Globus pallidus (tissue), 1 donor: ENCODE data around the gene FUCA1.
A peak's percentile ranks its signal among the peaks of the same experiment; 100 is the strongest.
"Not testable (repeated sequence)": the region's sequence is repeated elsewhere in the genome, so short reads cannot be mapped to it uniquely, and the experiment has no call there.

Experiments used
- DNase-seq: peaks from one replicate; pipeline ENCODE4 v3.0.0-alpha.2; 2015; ENCODE audit warnings: low spot score

FUCA1 gene

GRCh38 chr1:23837908-23838307 lies 30.2 kb downstream of the FUCA1 start:
- no peak for DNase-seq

- no peak for DNase-seq
These were observed 32.1 kb downstream of the FUCA1 start for GRCh38 chr1:23836037-23836436.

GRCh38 chr1:23834156-23834555 lies 33.9 kb downstream of the FUCA1 start:
- DNase-seq, result not testable (repeated sequence)

GRCh38 chr1:23827717-23828116 lies 40.4 kb downstream of the FUCA1 start:
- DNase-seq, result no peak

- DNase-seq, result not testable (repeated sequence)
These were observed 41.5 kb downstream of the FUCA1 start for GRCh38 chr1:23826590-23826989.

- DNase-seq, result no peak
These were observed 42.1 kb downstream of the FUCA1 start for GRCh38 chr1:23825762-23826522.

GRCh38 chr1:23825076-23825761 lies 42.9 kb downstream of the FUCA1 start, which contains the start of gene HMGCL:
Gene HMGCL (minus strand): TSS chr1:23825429. CDS start chr1:23825415, 14 bp downstream.
- DNase-seq, result peak; percentile 88

GRCh38 chr1:23824711-23825075 lies 43.4 kb downstream of the FUCA1 start:
- DNase-seq, result no peak

GRCh38 chr1:23823767-23824166 lies 44.3 kb downstream of the FUCA1 start:
- DNase-seq, result no peak

- no peak for DNase-seq
These were observed 50.5 kb downstream of the FUCA1 start for GRCh38 chr1:23817633-23818032.

GRCh38 chr1:23816906-23817305 lies 51.2 kb downstream of the FUCA1 start:
- no peak for DNase-seq

GRCh38 chr1:23816361-23816760 lies 51.7 kb downstream of the FUCA1 start:
- no peak for DNase-seq

GRCh38 chr1:23814016-23814415 lies 54.1 kb downstream of the FUCA1 start:
- DNase-seq, result no peak

- DNase-seq, result no peak
These were observed 57.1 kb downstream of the FUCA1 start for GRCh38 chr1:23810818-23811540.

- peak; percentile 75 for DNase-seq
These were observed 58.3 kb downstream of the FUCA1 start for GRCh38 chr1:23809751-23810171.

- no peak for DNase-seq
These were observed 60.6 kb downstream of the FUCA1 start for GRCh38 chr1:23807453-23807852.

- DNase-seq, result no peak
These were observed 61.8 kb downstream of the FUCA1 start for GRCh38 chr1:23806280-23806679.

GRCh38 chr1:23805025-23805424 lies 63.1 kb downstream of the FUCA1 start:
- DNase-seq, result no peak

GRCh38 chr1:23804183-23804835 lies 63.8 kb downstream of the FUCA1 start:
- DNase-seq, result no peak

- no peak for DNase-seq
These were observed 64.4 kb downstream of the FUCA1 start for GRCh38 chr1:23803674-23804073.

- not testable (repeated sequence) for DNase-seq
These were observed 65.2 kb downstream of the FUCA1 start for GRCh38 chr1:23802809-23803342.

- DNase-seq, result no peak
These were observed 66.2 kb downstream of the FUCA1 start for GRCh38 chr1:23801876-23802275.
